DND-41 (cell line): ENCODE data around the gene ANKRD39.
A peak's percentile ranks its signal among the peaks of the same experiment; 100 is the strongest.

Source experiments
- ATAC-seq: fragments of 200-7000 bp; cut with Tn5 transposase; 3 replicates; pipeline ENCODE4 v1.9.1; 2021; ENCODE audit warnings: low read depth; ENCODE audit not compliant: insufficient read depth
- DNase-seq: peaks from one replicate; pipeline ENCODE4 v3.0.0-alpha.2; 2020
- H2AFZ ChIP-seq: 2 replicates; pipeline ENCODE4 v1.6.0; 2012; ENCODE audit warnings: low read depth, low read length
- H3K27ac ChIP-seq: 2 replicates; pipeline ENCODE4 v1.5.1; 2012; ENCODE audit warnings: low read length, inconsistent platforms
- H3K27me3 ChIP-seq: fragments of 200-600 bp; sonication (generic); 2 replicates; pipeline ENCODE4 v1.6.0; 2012; ENCODE audit warnings: low read length, mild to moderate bottlenecking, inconsistent platforms; ENCODE audit not compliant: insufficient read depth, poor library complexity
- H3K36me3 ChIP-seq: 2 replicates; pipeline ENCODE4 v1.5.1; 2012; ENCODE audit warnings: low read length, inconsistent platforms; ENCODE audit not compliant: insufficient read depth
- H3K4me1 ChIP-seq: 2 replicates; pipeline ENCODE4 v1.5.1; 2012; ENCODE audit warnings: mild to moderate bottlenecking, low read length; ENCODE audit not compliant: insufficient read depth
- H3K4me2 ChIP-seq: 2 replicates; pipeline ENCODE4 v1.6.0; 2012; ENCODE audit warnings: mild to moderate bottlenecking, moderate library complexity, low read length, inconsistent platforms; ENCODE audit not compliant: insufficient read depth
- H3K4me3 ChIP-seq, 2 experiments: fragments of 200-600 bp in 1 of 2; shearing (Covaris generic) in 1 of 2; 2 replicates each; pipeline ENCODE4 v1.5.1; 2012 to 2016; ENCODE audit warnings: inconsistent platforms in 2 of 2, low read length in 2 of 2, mild to moderate bottlenecking in 2 of 2, low read depth in 1 of 2, moderate library complexity in 1 of 2
- H3K79me2 ChIP-seq: 2 replicates; pipeline ENCODE4 v1.6.0; 2012; ENCODE audit warnings: low read length, inconsistent platforms; ENCODE audit not compliant: insufficient read depth
- H3K9ac ChIP-seq: 2 replicates; pipeline ENCODE4 v1.6.0; 2012; ENCODE audit warnings: low read depth, mild to moderate bottlenecking, inconsistent platforms, low read length, moderate library complexity
- H3K9me3 ChIP-seq: 2 replicates; pipeline ENCODE4 v1.5.1; 2012; ENCODE audit warnings: low read length, moderate library complexity, mild to moderate bottlenecking, inconsistent platforms; ENCODE audit not compliant: insufficient read depth, severe bottlenecking
- H4K20me1 ChIP-seq: 2 replicates; pipeline ENCODE4 v1.6.0; 2012; ENCODE audit warnings: low read length; ENCODE audit not compliant: insufficient read depth
- EZH2 ChIP-seq: IDR thresholded peaks from 3 replicates; pipeline ENCODE4 v1.6.1; 2012; ENCODE audit warnings: borderline replicate concordance, low read depth, mild to moderate bottlenecking, moderate library complexity, low read length, inconsistent platforms; ENCODE audit not compliant: severe bottlenecking
- TF ChIP-seq, protein P1 (sequence below): IDR thresholded peaks from 2 replicates; pipeline ENCODE4 v1.5.1; 2012; ENCODE audit warnings: borderline replicate concordance, low read length, moderate library complexity, mild to moderate bottlenecking; ENCODE audit not compliant: poor library complexity, severe bottlenecking; ENCODE audit errors: extremely low read depth

ANKRD39 gene

DNA sequence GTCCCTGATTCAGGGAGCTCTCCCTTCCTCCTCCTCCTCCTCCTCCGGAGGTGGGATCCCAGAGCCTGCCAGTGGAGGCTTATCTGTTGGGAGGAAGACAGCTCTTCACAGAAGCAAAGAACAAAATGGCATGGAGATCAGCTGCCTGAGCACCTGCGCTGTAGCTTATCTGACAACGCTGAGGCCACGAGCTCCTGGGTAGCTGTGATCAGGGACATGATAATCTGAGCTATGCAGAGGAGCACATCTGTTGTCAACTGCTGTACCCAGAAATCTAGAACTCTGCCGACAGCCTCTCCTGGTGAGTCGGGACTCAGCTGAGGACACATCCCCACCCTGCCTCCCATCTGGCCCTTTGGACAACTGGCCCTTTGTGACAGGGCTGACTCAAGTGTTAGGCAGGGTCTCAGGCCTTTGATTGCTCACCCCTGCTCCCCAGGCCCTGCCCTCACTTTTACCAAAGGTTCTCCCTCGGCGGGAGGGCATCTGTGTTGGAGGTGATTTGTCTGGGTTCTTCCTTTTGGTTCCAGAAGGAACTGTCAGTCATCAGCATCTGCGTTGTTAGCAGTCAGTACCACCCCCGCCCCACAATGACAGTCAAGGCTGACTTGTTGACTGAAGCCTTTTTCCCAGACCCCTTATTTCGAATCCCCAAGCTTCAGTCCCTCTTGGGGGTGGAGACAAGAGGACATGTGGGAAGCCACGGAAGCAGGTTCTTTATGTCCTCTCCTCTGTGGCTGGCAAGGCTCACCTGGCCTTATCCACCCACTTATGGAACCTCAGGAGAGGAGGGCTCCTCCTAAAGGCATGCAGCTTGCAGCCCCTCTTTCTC lies 47.6 kb downstream of the ANKRD39 start:
- DNase-seq (no peak), ATAC-seq (0 out of 3 replicates have a peak, but pooled peaks have one; percentile 27)
- Histone ChIP-seq H3K27ac (no peak overlapping the region), H3K4me2 (no peak overlapping the region), H3K36me3 (peaks cover 18% of the 10 kb centered on the region), H3K4me3 (no peak overlapping the region), H2AFZ (no peak overlapping the region), H4K20me1 (no peaks in the 10 kb centered on the region), H3K27me3 (no peaks in the 10 kb centered on the region), H3K9me3 (no peaks in the 10 kb centered on the region), H3K4me1 (peaks cover 4% of the 10 kb centered on the region), H3K9ac (no peak overlapping the region), H3K79me2 (no peaks in the 10 kb centered on the region)
- TF ChIP-seq, protein P1, sequence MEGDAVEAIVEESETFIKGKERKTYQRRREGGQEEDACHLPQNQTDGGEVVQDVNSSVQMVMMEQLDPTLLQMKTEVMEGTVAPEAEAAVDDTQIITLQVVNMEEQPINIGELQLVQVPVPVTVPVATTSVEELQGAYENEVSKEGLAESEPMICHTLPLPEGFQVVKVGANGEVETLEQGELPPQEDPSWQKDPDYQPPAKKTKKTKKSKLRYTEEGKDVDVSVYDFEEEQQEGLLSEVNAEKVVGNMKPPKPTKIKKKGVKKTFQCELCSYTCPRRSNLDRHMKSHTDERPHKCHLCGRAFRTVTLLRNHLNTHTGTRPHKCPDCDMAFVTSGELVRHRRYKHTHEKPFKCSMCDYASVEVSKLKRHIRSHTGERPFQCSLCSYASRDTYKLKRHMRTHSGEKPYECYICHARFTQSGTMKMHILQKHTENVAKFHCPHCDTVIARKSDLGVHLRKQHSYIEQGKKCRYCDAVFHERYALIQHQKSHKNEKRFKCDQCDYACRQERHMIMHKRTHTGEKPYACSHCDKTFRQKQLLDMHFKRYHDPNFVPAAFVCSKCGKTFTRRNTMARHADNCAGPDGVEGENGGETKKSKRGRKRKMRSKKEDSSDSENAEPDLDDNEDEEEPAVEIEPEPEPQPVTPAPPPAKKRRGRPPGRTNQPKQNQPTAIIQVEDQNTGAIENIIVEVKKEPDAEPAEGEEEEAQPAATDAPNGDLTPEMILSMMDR, result no peak
- no peak for TF ChIP-seq EZH2

DNA sequence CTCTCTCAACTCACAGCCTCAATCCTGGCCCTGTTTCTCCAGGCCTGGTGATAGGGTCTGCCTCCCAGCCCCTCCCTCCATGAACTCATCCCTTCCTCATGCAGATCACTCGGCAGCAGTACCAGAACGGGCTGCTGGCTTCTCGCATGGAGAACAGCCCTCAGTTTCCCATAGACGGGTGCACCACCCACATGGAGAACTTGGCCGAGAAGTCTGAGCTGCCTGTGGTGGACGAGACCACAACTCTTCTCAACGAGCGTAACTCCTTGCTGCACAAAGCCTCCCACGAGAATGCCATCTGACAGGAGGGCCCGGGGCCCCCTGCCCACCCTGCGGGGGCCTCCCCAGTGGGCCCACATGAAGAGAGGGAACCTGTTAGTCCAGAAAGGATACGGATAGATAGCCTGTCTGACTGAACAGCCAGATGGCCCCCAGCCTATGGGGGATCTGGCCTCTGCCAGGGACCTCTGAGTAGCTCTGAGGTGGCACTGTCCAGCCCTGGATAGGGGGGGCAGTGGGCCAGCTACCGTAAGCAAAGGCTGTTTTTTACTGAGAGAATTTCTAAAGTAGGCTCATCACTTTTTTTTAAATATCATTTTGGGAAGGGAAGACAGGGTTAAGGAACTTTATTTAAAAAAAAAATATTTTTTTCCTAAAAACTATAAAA lies 48.5 kb downstream of the ANKRD39 start:
- Histone ChIP-seq H4K20me1 (no peaks in the 10 kb centered on the region), H3K4me2 (no peak overlapping the region), H3K4me1 (no peaks in the 10 kb centered on the region)

DNA sequence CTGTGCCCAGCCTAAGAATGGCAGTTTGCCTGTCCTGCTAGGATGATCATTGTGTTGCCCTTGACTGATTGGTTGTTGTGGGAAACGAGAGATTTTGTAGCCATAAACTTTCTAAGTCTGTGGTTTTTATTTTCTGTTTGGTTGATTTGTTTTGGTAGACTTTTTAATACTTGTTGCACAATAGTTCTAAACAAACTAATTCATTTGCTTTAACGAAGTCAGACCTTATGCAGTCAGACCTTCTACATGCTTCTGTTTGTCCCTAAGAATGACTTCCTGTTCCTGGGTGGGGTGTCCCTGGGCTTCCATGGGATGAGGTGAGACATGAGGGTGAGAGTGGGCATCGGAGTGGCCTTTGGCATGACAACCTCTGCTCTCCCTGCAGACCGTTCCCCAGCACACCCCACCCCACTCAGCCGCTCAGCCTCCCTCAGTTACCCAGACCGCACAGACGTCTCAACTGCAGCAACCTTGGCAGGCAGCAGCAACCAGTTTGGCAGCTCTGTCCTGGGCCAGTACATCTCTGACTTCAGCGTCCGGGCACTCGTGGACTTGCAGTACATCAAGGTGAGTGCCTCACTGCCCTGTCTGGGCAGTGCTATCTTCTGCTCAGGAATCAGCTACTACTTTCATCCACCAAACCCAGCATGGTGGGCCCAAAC lies 49.5 kb downstream of the ANKRD39 start:
- H3K4me3 ChIP-seq, result no peak overlapping the region
- no peaks in the 10 kb centered on the region for H3K79me2 ChIP-seq
- no peaks in the 10 kb centered on the region for H3K27me3 ChIP-seq
- peaks cover 18% of the 10 kb centered on the region for H3K36me3 ChIP-seq
- DNase-seq (no peak), ATAC-seq (no peak)
- H3K9ac ChIP-seq, result no peak overlapping the region
- no peaks in the 10 kb centered on the region for H4K20me1 ChIP-seq
- no peak overlapping the region for H2AFZ ChIP-seq
- TF ChIP-seq EZH2, result no peak
- TF ChIP-seq, protein P1, result no peak
- H3K9me3 ChIP-seq, result no peaks in the 10 kb centered on the region
- no peak overlapping the region for H3K27ac ChIP-seq
- H3K4me2 ChIP-seq, result no peak overlapping the region
- no peaks in the 10 kb centered on the region for H3K4me1 ChIP-seq

More for the DNA sequence above, 48.5 kb downstream of the ANKRD39 start:
- ATAC-seq, result no peak
- Histone ChIP-seq H3K36me3 (peaks cover 18% of the 10 kb centered on the region), H3K27me3 (no peaks in the 10 kb centered on the region), H3K9me3 (no peaks in the 10 kb centered on the region), H3K79me2 (no peaks in the 10 kb centered on the region), H3K27ac (no peak overlapping the region), H3K9ac (no peak overlapping the region), H2AFZ (no peak overlapping the region), H3K4me3 (no peak overlapping the region)
- no peak for DNase-seq
- no peak for TF ChIP-seq EZH2
- TF ChIP-seq, protein P1, result no peak
